HCT116 (cell line): ENCODE results near the gene MAPK6. TPM values are rescaled to one million over a fixed set of nuclear protein-coding genes. Genes with fewer than 3 reads are reported as not detected.

Source experiments
- ATAC-seq: fragments of 200-7000 bp; cut with Tn5 transposase; 2 replicates; pipeline ENCODE4 v1.9.1; 2020; ENCODE audit warnings: mild to moderate bottlenecking, moderate library complexity
- Bru-seq: library from RNA; stranded (reverse); fragments of 400-500 nt; gene quantifications from one replicate; lab custom pipeline; 2021; lab: Mats Ljungman, UMichigan
- BruChase-seq, 2 experiments: library from RNA; stranded (reverse); fragments of 400-500 nt; gene quantifications; one replicate each; lab custom pipeline; 2021; lab: Mats Ljungman, UMichigan
- BruUV-seq: library from RNA; stranded (reverse); fragments of 400-500 nt; replicated peaks from 2 replicates; lab custom pipeline; 2021; lab: Mats Ljungman, UMichigan
- CTCF ChIA-PET: fragments of 300-600 bp; sonication (Branson Sonifier 250); formaldehyde crosslinking; loops from one replicate; lab custom pipeline; 2021; ENCODE audit warnings: antibody characterized with exemption; lab: Charles Lee
- POLR2A ChIA-PET: fragments of 300-600, 350-600 bp; sonication (Branson Sonifier 250); formaldehyde crosslinking; loops from one replicate; lab custom pipeline; 2021; ENCODE audit warnings: antibody characterized with exemption; lab: Charles Lee
- RAD21 ChIA-PET, 2 experiments: fragments of 300-600 bp; sonication (Branson Sonifier 250); formaldehyde crosslinking; loops; one replicate each; lab custom pipeline; 2023; ENCODE audit warnings: low total read pairs in 2 of 2; ENCODE audit not compliant: uncharacterized antibody in 2 of 2, unreplicated experiment in 2 of 2, low non-redundant PET in 1 of 2; lab: Charles Lee
- DNase-seq: peaks from one replicate; pipeline ENCODE4 v3.0.0-alpha.2; 2010; ENCODE audit warnings: low read depth, low spot score
- H2AFZ ChIP-seq: fragments of 200-600 bp; shearing (Covaris generic), sonication (generic); 2 replicates; pipeline ENCODE4 v1.6.1; 2017; ENCODE audit warnings: low read depth, mixed run types, mixed read lengths, antibody characterized with exemption, low read length; ENCODE audit not compliant: poor library complexity, severe bottlenecking
- H3K27ac ChIP-seq: 2 replicates; pipeline ENCODE4 v1.5.1; 2012; ENCODE audit warnings: low read depth, low read length
- H3K27me3 ChIP-seq: fragments of 200-600 bp; sonication (generic); 2 replicates; pipeline ENCODE4 v1.6.1; 2016; ENCODE audit warnings: mixed run types, low read length, mixed read lengths; ENCODE audit not compliant: insufficient read depth
- H3K36me3 ChIP-seq, 2 experiments: fragments of 200-500 bp in 1 of 2; fragments of 200-600 bp in 1 of 2; sonication (Bioruptor generic) in 1 of 2; sonication (generic) in 1 of 2; 2 replicates each; pipeline versions ENCODE4 v1.5.1 to v1.6.1; 2014 to 2016; ENCODE audit warnings: low read length in 2 of 2, inconsistent platforms in 1 of 2, mixed read lengths in 1 of 2, mixed run types in 1 of 2; ENCODE audit not compliant: insufficient read depth in 2 of 2, control insufficient read depth in 1 of 2
- H3K4me1 ChIP-seq, 2 experiments: fragments of 200-600 bp in 1 of 2; sonication (generic) in 1 of 2; 2 replicates each; pipeline versions ENCODE4 v1.5.1 to v1.6.1; 2012 to 2017; ENCODE audit warnings: low read length in 2 of 2, inconsistent platforms in 1 of 2, mild to moderate bottlenecking in 1 of 2, mixed read lengths in 1 of 2, mixed run types in 1 of 2, moderate library complexity in 1 of 2; ENCODE audit not compliant: insufficient read depth in 2 of 2, control insufficient read depth in 1 of 2
- H3K4me2 ChIP-seq: fragments of 200-600 bp; sonication (generic); 2 replicates; pipeline ENCODE4 v1.6.1; 2017; ENCODE audit warnings: mixed run types, low read length, mixed read lengths
- H3K4me3 ChIP-seq, 2 experiments: fragments of 200-600 bp in 1 of 2; sonication (generic) in 1 of 2; replicated peaks in 1 of 2; 2 replicates each; pipeline ENCODE4 v1.5.1; 2011 to 2016; ENCODE audit warnings: low read length in 2 of 2, control low read depth in 1 of 2, low read depth in 1 of 2, mild to moderate bottlenecking in 1 of 2, mixed read lengths in 1 of 2, mixed run types in 1 of 2
- H3K79me2 ChIP-seq: fragments of 200-600 bp; sonication (generic); 2 replicates; pipeline ENCODE4 v1.6.1; 2017; ENCODE audit warnings: mild to moderate bottlenecking, mixed run types, low read length, moderate library complexity, mixed read lengths; ENCODE audit not compliant: insufficient read depth
- H3K9ac ChIP-seq: fragments of 200-600 bp; sonication (generic); 2 replicates; pipeline ENCODE4 v1.6.1; 2016; ENCODE audit warnings: low read length, mixed read lengths
- H3K9me2 ChIP-seq: fragments of 200-600 bp; sonication (generic), shearing (Covaris generic); 2 replicates; pipeline ENCODE4 v1.6.1; 2017; ENCODE audit warnings: mixed run types, mild to moderate bottlenecking, moderate library complexity; ENCODE audit not compliant: insufficient read depth
- H3K9me3 ChIP-seq, 2 experiments: fragments of 200-500 bp in 1 of 2; fragments of 200-600 bp in 1 of 2; sonication (Bioruptor generic) in 1 of 2; sonication (generic) in 1 of 2; 2 replicates each; pipeline ENCODE4 v1.6.1; 2014 to 2017; ENCODE audit warnings: low read length in 2 of 2, mixed read lengths in 2 of 2, inconsistent platforms in 1 of 2, low read depth in 1 of 2, mild to moderate bottlenecking in 1 of 2, mixed run types in 1 of 2, moderate library complexity in 1 of 2; ENCODE audit not compliant: control insufficient read depth in 1 of 2, insufficient read depth in 1 of 2
- H4K20me1 ChIP-seq: fragments of 200-600 bp; sonication (generic), shearing (Covaris generic); 2 replicates; pipeline ENCODE4 v1.6.1; 2017; ENCODE audit warnings: mixed run types, mild to moderate bottlenecking, moderate library complexity; ENCODE audit not compliant: insufficient read depth
- CBX3 ChIP-seq: IDR thresholded peaks from 2 replicates; pipeline ENCODE4 v1.6.1; 2012; ENCODE audit warnings: low read depth
- EGR1 ChIP-seq: IDR thresholded peaks from 2 replicates; pipeline ENCODE4 v1.6.1; 2012; ENCODE audit warnings: low read depth
- EZH2 ChIP-seq: fragments of 200-600 bp; sonication (generic); IDR thresholded peaks from 2 replicates; pipeline ENCODE4 v1.6.1; 2017; ENCODE audit warnings: antibody characterized with exemption, mixed run types
- FOSL1 ChIP-seq: IDR thresholded peaks from 2 replicates; pipeline ENCODE4 v1.6.1; 2012; ENCODE audit warnings: low read depth
- JUND ChIP-seq: IDR thresholded peaks from 2 replicates; pipeline ENCODE4 v1.6.1; 2012
- POLR2A ChIP-seq: IDR thresholded peaks from 2 replicates; pipeline ENCODE4 v1.7.0; 2011; ENCODE audit warnings: borderline replicate concordance; ENCODE audit not compliant: insufficient read depth, insufficient read length; ENCODE audit errors: extremely low read depth
- POLR2AphosphoS5 ChIP-seq: IDR thresholded peaks from 2 replicates; pipeline ENCODE4 v1.6.1; 2011; ENCODE audit warnings: mild to moderate bottlenecking, low read depth, low read length, moderate library complexity
- RAD21 ChIP-seq: IDR thresholded peaks from 2 replicates; pipeline ENCODE4 v1.6.1; 2012; ENCODE audit warnings: low read depth, mild to moderate bottlenecking
- SP1 ChIP-seq: IDR thresholded peaks from 2 replicates; pipeline ENCODE4 v1.6.1; 2012; ENCODE audit warnings: low read depth
- SRF ChIP-seq: IDR thresholded peaks from 2 replicates; pipeline ENCODE4 v1.6.1; 2012; ENCODE audit warnings: low read depth
- TCF7L2 ChIP-seq: IDR thresholded peaks from 2 replicates; pipeline ENCODE4 v1.7.0; 2011; ENCODE audit warnings: borderline replicate concordance, inconsistent platforms; ENCODE audit not compliant: insufficient read depth, insufficient read length; ENCODE audit errors: extremely low read depth
- YY1 ChIP-seq: IDR thresholded peaks from 2 replicates; pipeline ENCODE4 v1.6.1; 2011; ENCODE audit warnings: low read length, low read depth, moderate library complexity, mild to moderate bottlenecking; ENCODE audit not compliant: insufficient replicate concordance; ENCODE audit errors: extremely low read depth
- ZFX ChIP-seq: fragments of 450-650 bp; IDR thresholded peaks from 2 replicates; pipeline ENCODE4 v1.6.1; 2017
- ZNF274 ChIP-seq: fragments of 200-500 bp; sonication (Bioruptor generic); IDR thresholded peaks from 2 replicates; pipeline ENCODE4 v1.6.1; 2014; ENCODE audit warnings: mild to moderate bottlenecking, low read depth, low read length, inconsistent platforms
- intact Hi-C: fragments of 100-400 bp; cut with micrococcal nuclease; formaldehyde crosslinking; loops from 2 replicates; pipeline ENCODE4 v1.10.0; 2022
- long read RNA-seq: library from polyadenylated mRNA; unstranded; transcript quantifications from one replicate; pipeline ENCODE4 v2.0.0, GENCODE V29; 2021; ENCODE audit not compliant: unreplicated experiment
- polyA plus RNA-seq: library from polyadenylated mRNA; unstranded; fragments of >200 nt; gene quantifications from 2 replicates; pipeline ENCODE4 v1.2.1, GENCODE V29; 2012; ENCODE audit warnings: missing spikeins
- total RNA-seq: library from RNA; stranded (reverse); gene quantifications from one replicate; pipeline ENCODE4 v1.2.1, GENCODE V29; 2021; ENCODE audit not compliant: unreplicated experiment
- TF ChIP-seq, protein P1 (sequence below): IDR thresholded peaks from 2 replicates; pipeline ENCODE4 v1.6.1; 2012
- TF ChIP-seq, protein P2 (sequence below): IDR thresholded peaks from 2 replicates; pipeline ENCODE4 v1.6.1; 2011; ENCODE audit warnings: mild to moderate bottlenecking, low read length, moderate library complexity; ENCODE audit not compliant: insufficient replicate concordance; ENCODE audit errors: extremely low read depth
- TF ChIP-seq, protein P3 (sequence below): IDR thresholded peaks from 2 replicates; pipeline ENCODE4 v1.6.1; 2012

Gene MAPK6
- 57.4 TPM for total RNA-seq
- polyA plus RNA-seq = 17.6 and 19.9 TPM in 2 replicates
- Bru-seq, nascent RNA = percentile 94 among the genes with signal in this experiment
- BruChase-seq, experiment 1, labeled RNA remaining after a 6-hour chase = percentile 94 among the genes with signal in this experiment
- percentile 95 among the genes with signal in this experiment for BruChase-seq, experiment 2, labeled RNA remaining after a 2-hour chase
- long read RNA-seq, full-length matches to known transcripts = 121 of 167 reads
- long read RNA-seq, partial matches to known transcripts = 21 of 167 reads
- long read RNA-seq, other reads (novel, unspliced or antisense) = 25 of 167 reads

DNA sequence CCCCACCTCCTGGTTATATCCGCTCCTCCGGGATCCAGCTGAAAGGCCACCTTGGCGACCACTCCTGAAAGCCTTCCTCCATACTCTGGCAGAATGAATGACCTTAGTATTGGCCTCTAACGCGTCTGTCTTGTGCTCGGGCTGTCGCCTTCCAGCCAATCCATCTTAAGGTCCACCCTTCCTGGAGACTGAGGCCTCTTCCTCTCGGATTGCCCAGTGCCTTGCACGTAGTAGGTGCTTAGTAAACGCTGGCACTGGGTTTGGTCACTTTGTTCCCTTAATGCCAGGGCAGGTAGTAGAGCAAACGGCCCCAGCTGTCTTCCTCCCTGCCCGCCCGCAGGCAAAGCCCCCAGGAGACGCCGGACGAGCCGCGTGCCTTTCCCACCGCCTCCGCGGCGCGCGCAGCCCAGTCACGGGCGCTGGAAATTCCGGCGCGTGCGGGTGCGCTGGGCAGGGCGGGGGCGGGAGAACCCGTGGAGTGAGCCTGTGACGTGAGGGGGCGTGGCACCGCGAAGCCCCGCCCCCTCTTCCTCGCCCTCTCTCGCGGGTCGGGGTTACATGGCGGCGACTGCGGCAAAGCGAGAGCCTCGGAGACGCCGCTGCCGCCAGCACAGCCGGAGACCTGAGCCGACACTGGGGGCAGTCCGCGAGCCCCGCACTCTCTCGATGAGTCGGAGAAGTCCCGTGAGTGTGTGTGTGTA lies at the start of gene MAPK6:
Gene MAPK6, plus strand, starts transcription at position 527 of the 701 bp plus-strand sequence. CDS start 27,242 bp downstream, outside the sequence.
- Histone ChIP-seq H3K9me2 (no peaks in the 10 kb centered on the region), H3K79me2 (peaks cover 43% of the 10 kb centered on the region), H3K27ac (peak within 1 kb of the TSS; percentile 90), H3K4me1 (peaks cover 34 to 43% of the 10 kb centered on the region in 2 experiments), H4K20me1 (peaks cover 11% of the 10 kb centered on the region; the same call in 1 of the 2 replicates), H2AFZ (no peak within 1 kb of the TSS), H3K36me3 (no peaks in the 10 kb centered on the region), H3K4me3 (peak within 1 kb of the TSS; percentile 76 to 78), H3K4me2 (peak within 1 kb of the TSS; percentile 92), H3K9me3 (no peaks in the 10 kb centered on the region), H3K9ac (peak within 1 kb of the TSS; percentile 78), H3K27me3 (no peaks in the 10 kb centered on the region)
- ATAC-seq (peak; percentile 82), DNase-seq (peak; percentile 81)
- POLR2A ChIA-PET = no interaction called here
- CTCF ChIA-PET = no interaction called here
- intact Hi-C loops = no loop called here
- BruUV-seq = no TSS peak
- RAD21 ChIA-PET = no interaction called here
- TF ChIP-seq, protein P1, sequence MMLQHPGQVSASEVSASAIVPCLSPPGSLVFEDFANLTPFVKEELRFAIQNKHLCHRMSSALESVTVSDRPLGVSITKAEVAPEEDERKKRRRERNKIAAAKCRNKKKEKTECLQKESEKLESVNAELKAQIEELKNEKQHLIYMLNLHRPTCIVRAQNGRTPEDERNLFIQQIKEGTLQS = no peak
- TF ChIP-seq TCF7L2 (peak; percentile 7), RAD21 (no peak), POLR2AphosphoS5 (peak; percentile 83), FOSL1 (no peak), POLR2A (peak; percentile 44), YY1 (peak; percentile 87), ZFX (no peak; the same call in 1 of the 2 replicates), EZH2 (no peak), SP1 (peak; percentile 76), ZNF274 (no peak), EGR1 (peak; percentile 97), CBX3 (0 out of 2 replicates have a peak, but pooled peaks have one; percentile 52), SRF (no peak), JUND (no peak)
- TF ChIP-seq, protein P2, sequence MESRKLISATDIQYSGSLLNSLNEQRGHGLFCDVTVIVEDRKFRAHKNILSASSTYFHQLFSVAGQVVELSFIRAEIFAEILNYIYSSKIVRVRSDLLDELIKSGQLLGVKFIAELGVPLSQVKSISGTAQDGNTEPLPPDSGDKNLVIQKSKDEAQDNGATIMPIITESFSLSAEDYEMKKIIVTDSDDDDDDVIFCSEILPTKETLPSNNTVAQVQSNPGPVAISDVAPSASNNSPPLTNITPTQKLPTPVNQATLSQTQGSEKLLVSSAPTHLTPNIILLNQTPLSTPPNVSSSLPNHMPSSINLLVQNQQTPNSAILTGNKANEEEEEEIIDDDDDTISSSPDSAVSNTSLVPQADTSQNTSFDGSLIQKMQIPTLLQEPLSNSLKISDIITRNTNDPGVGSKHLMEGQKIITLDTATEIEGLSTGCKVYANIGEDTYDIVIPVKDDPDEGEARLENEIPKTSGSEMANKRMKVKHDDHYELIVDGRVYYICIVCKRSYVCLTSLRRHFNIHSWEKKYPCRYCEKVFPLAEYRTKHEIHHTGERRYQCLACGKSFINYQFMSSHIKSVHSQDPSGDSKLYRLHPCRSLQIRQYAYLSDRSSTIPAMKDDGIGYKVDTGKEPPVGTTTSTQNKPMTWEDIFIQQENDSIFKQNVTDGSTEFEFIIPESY = peak; percentile 31
- TF ChIP-seq, protein P3, sequence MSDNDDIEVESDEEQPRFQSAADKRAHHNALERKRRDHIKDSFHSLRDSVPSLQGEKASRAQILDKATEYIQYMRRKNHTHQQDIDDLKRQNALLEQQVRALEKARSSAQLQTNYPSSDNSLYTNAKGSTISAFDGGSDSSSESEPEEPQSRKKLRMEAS = peak; percentile 93
